SK-MEL-5 (cell line): ENCODE measurements around the gene SHROOM3. TPM values are rescaled to one million over a fixed set of nuclear protein-coding genes. Genes with fewer than 3 reads are reported as not detected.

Source experiments
- DNase-seq: peaks from one replicate; pipeline ENCODE4 v3.0.0-alpha.2; 2016; ENCODE audit warnings: low read depth, low spot score
- in situ Hi-C: cut with HindIII; loops from 2 replicates; pipeline ENCODE4 v1.10.0; 2016; ENCODE audit warnings: low sequenced_read_pairs, high pct_unique_total_duplicates, low pct_unique_long_range_greater_than_20kb
- total RNA-seq: library from RNA; depleted of rRNA; stranded (reverse); fragments of >200 nt; shearing (Covaris generic); gene quantifications from 2 replicates; pipeline ENCODE4 v1.2.3, GENCODE V29; 2014

Gene SHROOM3
- total RNA-seq, 1 experiment from 2014 or later, result 0.82 TPM

GRCh38 chr4:76548704-76549103 is 113.7 kb downstream of the SHROOM3 start:
- DNase-seq, result no peak
- in situ Hi-C loops, result no loop called here

GRCh38 chr4:76549765-76550164 is 114.7 kb downstream of the SHROOM3 start:
- no peak for DNase-seq
- in situ Hi-C loops, result no loop called here

GRCh38 chr4:76550966-76551780 is 116.1 kb downstream of the SHROOM3 start:
- DNase-seq, result peak; percentile 87
- in situ Hi-C loops, result no loop called here

- no peak for DNase-seq
- in situ Hi-C loops, result no loop called here
Measured at GRCh38 chr4:76554630-76555029, 119.6 kb downstream of the SHROOM3 start.

DNA sequence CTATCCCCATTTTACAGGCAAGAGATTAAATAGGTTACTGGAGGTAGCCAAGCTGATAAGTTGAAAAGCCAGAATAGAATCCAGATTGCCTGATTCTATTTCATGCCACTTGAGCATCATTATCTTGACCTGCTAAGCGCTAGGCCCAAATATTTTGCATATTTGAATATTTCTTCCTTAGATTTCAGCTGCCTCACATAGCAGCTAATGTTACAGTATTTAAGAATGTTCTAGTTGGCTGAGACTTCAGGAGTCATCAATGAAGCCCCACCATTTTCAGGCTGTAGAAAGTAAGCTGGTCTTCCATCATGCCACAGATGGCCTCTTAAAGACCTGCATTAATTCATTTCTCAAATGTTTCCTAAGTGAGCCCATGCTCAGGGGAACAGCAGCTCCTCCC is 121.4 kb downstream of the SHROOM3 start:
- in situ Hi-C loops, result no loop called here
- no peak for DNase-seq

- in situ Hi-C loops, result no loop called here
- DNase-seq, result no peak
Measured at GRCh38 chr4:76558396-76559235, 123.6 kb downstream of the SHROOM3 start.

GRCh38 chr4:76559236-76560071 is 124.4 kb downstream of the SHROOM3 start:
- in situ Hi-C loops, result no loop called here
- DNase-seq, result no peak

DNA sequence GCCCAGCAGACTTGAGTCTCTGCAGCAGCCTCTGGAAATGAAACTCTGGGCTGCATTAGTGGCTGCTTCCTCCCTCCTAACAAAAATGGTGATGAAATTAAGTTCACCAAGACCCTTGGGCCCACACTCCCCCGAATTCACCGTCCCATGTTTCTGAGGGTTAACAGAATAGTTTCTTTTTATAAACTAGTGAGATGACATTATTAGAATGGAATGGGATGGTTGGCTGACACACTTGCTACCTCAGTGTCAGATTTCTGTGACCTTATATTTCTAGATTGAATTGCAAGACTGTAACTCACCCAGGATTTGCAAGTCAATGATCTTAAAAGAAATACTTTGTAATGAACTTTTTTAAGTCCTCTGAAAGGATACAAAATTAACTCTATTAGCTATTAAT is 127.1 kb downstream of the SHROOM3 start:
- in situ Hi-C loops, result no loop called here
- no peak for DNase-seq

DNA sequence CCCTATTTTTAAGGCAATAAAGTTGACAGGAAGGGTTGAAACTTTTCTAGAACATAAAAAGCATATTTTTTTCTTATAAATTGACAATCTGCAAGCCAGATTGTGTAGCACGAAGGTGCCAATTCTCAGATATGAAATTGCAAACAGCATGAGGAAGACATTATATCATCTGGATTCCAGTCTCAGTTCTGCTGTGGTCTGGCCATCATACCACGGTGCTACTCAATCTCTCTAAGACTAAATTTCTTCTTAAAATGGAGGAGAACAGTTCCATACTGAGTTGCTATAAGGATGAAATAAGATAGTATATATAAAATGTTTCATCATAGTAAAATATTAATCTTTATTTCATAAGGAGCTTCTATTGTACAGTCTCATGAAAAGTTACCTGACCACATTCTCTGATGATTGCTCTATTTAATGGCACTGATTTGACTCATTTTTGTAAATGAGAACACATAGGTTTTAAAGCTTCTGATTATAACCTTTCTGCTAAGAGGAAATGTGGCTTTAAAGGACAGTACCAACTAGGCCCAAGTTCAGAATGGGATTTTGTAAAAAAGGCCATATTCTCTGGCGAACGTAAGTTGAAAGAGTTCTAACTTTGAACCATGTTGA is 127.9 kb downstream of the SHROOM3 start:
- in situ Hi-C loops, result no loop called here
- no peak for DNase-seq

GRCh38 chr4:76563454-76564122 is 128.6 kb downstream of the SHROOM3 start:
- in situ Hi-C loops, result no loop called here
- DNase-seq, result no peak

DNA sequence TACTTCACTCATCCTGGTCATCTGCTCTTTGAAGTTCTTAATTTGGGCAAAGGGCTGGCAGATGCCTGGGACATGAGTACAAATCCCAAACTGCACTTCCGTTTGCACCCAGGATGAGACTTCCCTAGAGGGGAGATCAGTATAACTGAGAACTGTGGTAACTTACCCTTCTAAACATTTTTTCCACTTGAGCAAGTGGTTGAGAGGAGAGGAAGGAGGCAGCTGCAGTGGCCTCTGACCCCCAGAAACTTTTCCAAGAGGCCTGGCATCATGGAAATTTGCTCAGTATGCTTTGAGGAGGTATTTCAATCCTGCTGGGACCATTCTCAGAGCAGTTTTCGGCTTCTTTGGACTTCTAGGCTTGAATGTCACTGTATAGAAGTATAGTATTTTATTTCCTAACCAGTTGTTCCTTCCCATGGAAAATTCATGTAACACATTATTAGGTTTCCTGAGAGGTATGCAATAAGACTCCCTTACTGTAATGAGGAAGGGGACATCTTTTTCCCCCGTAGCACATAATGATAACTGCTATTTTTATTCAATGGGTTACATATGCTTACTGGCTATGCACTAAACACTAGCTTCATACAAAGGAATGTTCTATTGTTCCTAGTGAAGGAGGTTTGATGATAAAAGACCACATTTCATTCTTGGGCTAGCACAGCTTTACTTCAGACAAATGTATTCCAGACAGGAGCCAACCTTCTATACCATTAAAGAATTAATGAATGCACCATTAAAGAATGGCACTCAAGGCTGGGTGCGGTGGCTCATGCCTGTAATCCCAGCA is 129.3 kb downstream of the SHROOM3 start:
- DNase-seq, result no peak
- in situ Hi-C loops, result no loop called here

DNA sequence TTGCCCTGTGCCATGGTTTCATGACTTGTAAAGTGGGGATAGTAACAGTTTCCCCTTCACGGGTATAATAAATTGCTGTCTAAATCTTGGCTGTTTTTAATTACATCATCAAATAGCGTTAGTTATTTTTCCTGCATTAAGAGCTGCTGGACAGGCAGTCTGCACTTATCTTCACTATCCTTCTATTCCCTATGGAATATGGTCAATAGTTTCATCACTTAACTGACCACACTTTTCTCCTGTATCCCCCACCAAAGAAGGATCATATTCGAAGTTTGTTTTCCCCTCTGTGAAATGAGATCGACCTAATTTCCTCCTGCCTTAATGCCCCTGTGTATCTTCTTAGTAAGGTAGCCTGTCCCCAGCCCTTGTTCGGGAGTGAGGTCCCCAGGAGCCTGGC is 133.2 kb downstream of the SHROOM3 start:
- in situ Hi-C loops, result no loop called here
- DNase-seq, result no peak

DNA sequence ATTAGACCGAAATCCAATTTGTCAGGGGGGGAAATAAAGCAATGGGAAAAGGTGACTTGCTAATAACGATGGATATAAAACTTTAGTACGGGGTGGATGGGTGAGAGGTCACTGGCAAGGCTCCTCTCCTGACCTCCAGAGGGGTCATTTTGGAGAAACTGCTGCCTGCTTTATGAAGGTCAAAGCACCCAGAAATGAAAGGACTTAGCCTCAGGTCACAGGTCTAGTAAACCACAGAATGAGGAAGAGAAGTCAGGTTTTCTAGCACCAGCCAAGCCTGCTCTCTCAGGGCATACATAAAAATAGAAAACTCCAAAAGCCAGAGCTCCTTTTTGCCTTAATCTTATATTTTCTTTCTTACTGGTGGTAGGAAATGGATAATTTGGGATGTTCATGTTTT is 134.2 kb downstream of the SHROOM3 start:
- in situ Hi-C loops, result no loop called here
- no peak for DNase-seq

DNA sequence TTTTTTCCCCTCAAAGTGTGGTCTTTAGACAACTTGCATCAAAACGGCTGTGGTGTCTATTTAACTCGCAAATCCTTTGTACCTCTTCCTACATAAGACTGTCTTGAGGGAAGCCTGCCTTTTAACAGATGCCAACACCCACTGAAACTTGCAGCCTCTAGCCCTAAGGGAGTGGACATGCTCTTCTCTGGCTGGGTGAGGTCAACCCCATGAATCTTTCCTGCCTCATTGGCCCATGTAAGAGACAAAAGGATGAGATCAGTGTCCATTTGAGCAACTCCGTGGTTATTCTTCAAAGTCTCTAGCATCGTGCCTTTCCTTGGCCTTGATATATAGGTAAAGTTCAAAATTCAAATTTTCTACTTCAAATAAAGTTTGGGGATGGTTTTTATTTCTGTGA is 134.7 kb downstream of the SHROOM3 start:
- no peak for DNase-seq

GRCh38 chr4:76570141-76570973 is 135.3 kb downstream of the SHROOM3 start:
- no peak for DNase-seq
- in situ Hi-C loops, result no loop called here

More for the DNA sequence above, 134.7 kb downstream of the SHROOM3 start:
- in situ Hi-C loops, result no loop called here

GRCh38 chr4:76571274-76571673 is 136.2 kb downstream of the SHROOM3 start:
- no peak for DNase-seq
- in situ Hi-C loops, result no loop called here
